H1 (cell line): ENCODE results near the gene THBS3. TPM values are rescaled to one million over a fixed set of nuclear protein-coding genes. Genes with fewer than 3 reads are reported as not detected.

Source experiments
- CTCF ChIA-PET: fragments of 300-600 bp; sonication (Branson Sonifier 250); formaldehyde crosslinking; loops from one replicate; lab custom pipeline; 2021; ENCODE audit not compliant: partially characterized antibody; lab: Charles Lee
- POLR2A ChIA-PET: fragments of 300-600 bp; sonication (Branson Sonifier 250); formaldehyde crosslinking; loops from one replicate; lab custom pipeline; 2021; ENCODE audit warnings: inconsistent platforms; ENCODE audit not compliant: partially characterized antibody; lab: Charles Lee
- DNase-seq, 2 experiments: peaks; one replicate each; pipeline versions ENCODE4 v3.0.0 to v3.0.0-alpha.2; 2010 to 2022; ENCODE audit warnings: low spot score in 2 of 2, low read depth in 1 of 2, mixed read lengths in 1 of 2
- FAIRE-seq: peaks from 2 replicates; lab custom pipeline; 2011; peaks lifted over from hg19 to GRCh38; lab: Jason Lieb, UNC
- H2AFZ ChIP-seq: 2 replicates; pipeline ENCODE4 v1.8.1; 2012; ENCODE audit warnings: low read length, inconsistent platforms
- H2AK5ac ChIP-seq: 2 replicates; pipeline ENCODE4 v1.6.1; 2013; ENCODE audit warnings: low read depth, low read length
- H2BK120ac ChIP-seq: replicated peaks from 2 replicates; pipeline ENCODE3; 2013; ENCODE audit warnings: low read depth, low read length, inconsistent platforms
- H2BK12ac ChIP-seq: 2 replicates; pipeline ENCODE4 v1.6.1; 2013; ENCODE audit warnings: low read depth, low read length
- H2BK15ac ChIP-seq: 2 replicates; pipeline ENCODE4 v1.6.1; 2013; ENCODE audit warnings: low read length
- H2BK20ac ChIP-seq: 2 replicates; pipeline ENCODE4 v1.6.1; 2013; ENCODE audit warnings: low read length
- H2BK5ac ChIP-seq: 2 replicates; pipeline ENCODE4 v1.6.1; 2013; ENCODE audit warnings: low read depth, low read length
- H3K14ac ChIP-seq: 2 replicates; pipeline ENCODE4 v1.6.1; 2013; ENCODE audit warnings: inconsistent platforms; ENCODE audit not compliant: insufficient read length
- H3K18ac ChIP-seq: 2 replicates; pipeline ENCODE4 v1.6.1; 2013; ENCODE audit warnings: low read length; ENCODE audit errors: extremely low read depth
- H3K23ac ChIP-seq: 2 replicates; pipeline ENCODE4 v1.6.1; 2013; ENCODE audit warnings: inconsistent platforms; ENCODE audit not compliant: insufficient read length
- H3K23me2 ChIP-seq: 2 replicates; pipeline ENCODE4 v1.6.1; 2013; ENCODE audit warnings: low read depth, low read length
- H3K27ac ChIP-seq: 2 replicates; pipeline ENCODE4 v1.6.1; 2011; ENCODE audit warnings: low read depth, low read length, inconsistent platforms
- H3K27me3 ChIP-seq, 4 experiments: replicated peaks in 1 of 4; 1 replicate in 1 of 4; 2 replicates in 3 of 4; pipeline versions ENCODE4 v1.6.1 to v1.8.1; 2011 to 2013; ENCODE audit warnings: low read length in 3 of 4, mild to moderate bottlenecking in 3 of 4, inconsistent platforms in 2 of 4, mixed read lengths in 2 of 4, moderate library complexity in 1 of 4; ENCODE audit not compliant: control insufficient read depth in 3 of 4, insufficient read depth in 3 of 4; ENCODE audit errors: extremely low read depth in 1 of 4
- H3K36me3 ChIP-seq, 4 experiments: 2 replicates each; pipeline versions ENCODE4 v1.6.1 to v1.8.1; 2011 to 2013; ENCODE audit warnings: mild to moderate bottlenecking in 4 of 4, low read length in 3 of 4, moderate library complexity in 2 of 4, control low read depth in 1 of 4, inconsistent platforms in 1 of 4; ENCODE audit not compliant: insufficient read depth in 4 of 4, control insufficient read depth in 2 of 4
- H3K4ac ChIP-seq: replicated peaks from 2 replicates; pipeline ENCODE3; 2013; ENCODE audit warnings: low read length, low read depth, mixed read lengths, inconsistent platforms; ENCODE audit not compliant: insufficient read length
- H3K4me1 ChIP-seq, 4 experiments: replicated peaks in 1 of 4; 1 replicate in 1 of 4; 2 replicates in 3 of 4; pipeline versions ENCODE4 v1.6.1 to v1.8.1; 2011 to 2013; ENCODE audit warnings: low read length in 3 of 4, inconsistent platforms in 2 of 4, mixed read lengths in 1 of 4; ENCODE audit not compliant: insufficient read depth in 4 of 4, control insufficient read depth in 3 of 4
- H3K4me2 ChIP-seq, 2 experiments: 2 replicates each; pipeline versions ENCODE4 v1.6.1 to v1.8.1; 2011 to 2013; ENCODE audit warnings: low read depth in 2 of 2, low read length in 2 of 2, control low read depth in 1 of 2, inconsistent platforms in 1 of 2, mild to moderate bottlenecking in 1 of 2; ENCODE audit not compliant: insufficient read depth in 1 of 2
- H3K4me3 ChIP-seq, 4 experiments: fragments of 200-600, 300-600 bp in 1 of 4; sonication (generic), shearing (Covaris generic), sonication (Bioruptor Twin) in 1 of 4; 2 replicates each; pipeline versions ENCODE4 v1.5.1 to v1.8.1; 2011 to 2016; ENCODE audit warnings: low read length in 4 of 4, low read depth in 3 of 4, control low read depth in 2 of 4, inconsistent platforms in 2 of 4, mild to moderate bottlenecking in 2 of 4, mixed read lengths in 1 of 4, moderate library complexity in 1 of 4; ENCODE audit not compliant: insufficient read depth in 2 of 4; ENCODE audit errors: extremely low read depth in 1 of 4
- H3K56ac ChIP-seq: replicated peaks from 2 replicates; pipeline ENCODE3; 2013; ENCODE audit warnings: low read depth, mild to moderate bottlenecking, mixed read lengths, low read length, inconsistent platforms; ENCODE audit not compliant: insufficient read length
- H3K79me1 ChIP-seq: 2 replicates; pipeline ENCODE4 v1.6.1; 2013; ENCODE audit warnings: low read depth, low read length, control low read depth
- H3K79me2 ChIP-seq, 2 experiments: 2 replicates each; pipeline versions ENCODE4 v1.6.1 to v1.8.1; 2012 to 2013; ENCODE audit warnings: low read length in 2 of 2, mild to moderate bottlenecking in 2 of 2, inconsistent platforms in 1 of 2; ENCODE audit not compliant: insufficient read depth in 2 of 2, control insufficient read depth in 1 of 2
- H3K9ac ChIP-seq, 4 experiments: replicated peaks in 1 of 4; 1 replicate in 1 of 4; 2 replicates in 3 of 4; pipeline versions ENCODE4 v1.6.1 to v1.8.1; 2011 to 2013; ENCODE audit warnings: low read depth in 3 of 4, low read length in 3 of 4, control low read depth in 2 of 4, mild to moderate bottlenecking in 2 of 4, moderate library complexity in 2 of 4, inconsistent platforms in 1 of 4; ENCODE audit errors: extremely low read depth in 1 of 4
- H3K9me3 ChIP-seq, 2 experiments: 2 replicates each; pipeline versions ENCODE4 v1.6.1 to v1.8.1; 2012 to 2013; ENCODE audit warnings: mild to moderate bottlenecking in 2 of 2, moderate library complexity in 2 of 2, control low read depth in 1 of 2, inconsistent platforms in 1 of 2, low read depth in 1 of 2, low read length in 1 of 2, mixed read lengths in 1 of 2; ENCODE audit not compliant: insufficient read depth in 2 of 2
- H4K20me1 ChIP-seq, 2 experiments: replicated peaks in 1 of 2; 2 replicates each; pipeline versions ENCODE3 to v1.8.1; 2011 to 2013; ENCODE audit warnings: inconsistent platforms in 2 of 2, low read length in 2 of 2, mild to moderate bottlenecking in 1 of 2; ENCODE audit not compliant: insufficient read depth in 2 of 2, control insufficient read depth in 1 of 2
- H4K5ac ChIP-seq: 2 replicates; pipeline ENCODE4 v1.6.1; 2013; ENCODE audit warnings: low read length, low read depth, mixed read lengths, inconsistent platforms; ENCODE audit not compliant: insufficient read length
- H4K8ac ChIP-seq: 2 replicates; pipeline ENCODE4 v1.8.0; 2013; ENCODE audit warnings: mild to moderate bottlenecking, moderate library complexity, low read length, inconsistent platforms; ENCODE audit not compliant: insufficient read depth; ENCODE audit errors: extremely low read depth
- H4K91ac ChIP-seq: replicated peaks from 2 replicates; pipeline ENCODE3; 2013; ENCODE audit warnings: low read length, mixed read lengths, inconsistent platforms; ENCODE audit not compliant: insufficient read length
- EP300 ChIP-seq, 2 experiments: IDR thresholded peaks; 1 replicate in 1 of 2; 2 replicates in 1 of 2; pipeline ENCODE4 v1.6.1; 2011 to 2012; ENCODE audit warnings: low read depth in 2 of 2, low read length in 2 of 2, mild to moderate bottlenecking in 2 of 2, borderline replicate concordance in 1 of 2, inconsistent platforms in 1 of 2, moderate library complexity in 1 of 2
- NRF1 ChIP-seq: IDR thresholded peaks from 2 replicates; pipeline ENCODE4 v1.6.1; 2011; ENCODE audit warnings: mild to moderate bottlenecking, low read depth, low read length, improper control_type of control experiment
- POLR2A ChIP-seq, 2 experiments: IDR thresholded peaks; 1 replicate in 1 of 2; 2 replicates in 1 of 2; pipeline ENCODE4 v1.6.1; 2011; ENCODE audit warnings: low read depth in 2 of 2, low read length in 2 of 2, mild to moderate bottlenecking in 2 of 2; ENCODE audit errors: control extremely low read depth in 1 of 2
- RAD21 ChIP-seq, 2 experiments: IDR thresholded peaks in 1 of 2; conservative IDR thresholded peaks in 1 of 2; 2 replicates each; pipeline ENCODE4 v1.6.1; 2011; ENCODE audit warnings: low read depth in 2 of 2, low read length in 2 of 2, improper control_type of control experiment in 1 of 2, inconsistent platforms in 1 of 2, mild to moderate bottlenecking in 1 of 2, moderate library complexity in 1 of 2
- WGBS, 2 experiments: shearing (Covaris generic) in 1 of 2; methylation state at CpG; one replicate each; pipeline versions ENCODE4 v1.1.6 to v1.1.7; 2013 to 2015; ENCODE audit warnings: low lambda C conversion rate in 2 of 2, mixed read lengths in 2 of 2, inconsistent platforms in 1 of 2, low coverage in 1 of 2, missing lambda C conversion rate in 1 of 2; ENCODE audit not compliant: insufficient replicate concordance in 2 of 2, insufficient coverage in 1 of 2, insufficient read length in 1 of 2; ENCODE audit errors: extremely low coverage in 1 of 2, missing lambda C conversion rate in 1 of 2; 5-methylcytosine and 5-hydroxymethylcytosine counted together
- polyA plus RNA-seq, 7 experiments: library from polyadenylated mRNA; depleted of rRNA in 3 of 7; stranded (reverse) in 5 of 7; unstranded in 2 of 7; fragments of >200 nt in 5 of 7; fragments of 200-250 nt in 2 of 7; gene quantifications; 1 replicate in 5 of 7; 2 replicates in 1 of 7; 4 replicates in 1 of 7; pipeline versions ENCODE4 v1.2.1 to v1.2.3, GENCODE V29; 2011 to 2013; ENCODE audit warnings: missing spikeins in 2 of 7, mixed read lengths in 2 of 7
- total RNA-seq: library from RNA; stranded (reverse); fragmentation: NEBNext Ultra II Directional; extraction: Animal tissue kit (Norgen Biotek cat#: 25700); gene quantifications from 2 replicates; pipeline ENCODE4 v1.2.1, GENCODE V29; 2021

The THBS3 gene
- total and polyA plus RNA-seq, 2 of the 8 experiments (the other 6 are each of a cell fraction or from before 2014, with no cell fraction given), result 3.0 to 3.5 TPM

DNA sequence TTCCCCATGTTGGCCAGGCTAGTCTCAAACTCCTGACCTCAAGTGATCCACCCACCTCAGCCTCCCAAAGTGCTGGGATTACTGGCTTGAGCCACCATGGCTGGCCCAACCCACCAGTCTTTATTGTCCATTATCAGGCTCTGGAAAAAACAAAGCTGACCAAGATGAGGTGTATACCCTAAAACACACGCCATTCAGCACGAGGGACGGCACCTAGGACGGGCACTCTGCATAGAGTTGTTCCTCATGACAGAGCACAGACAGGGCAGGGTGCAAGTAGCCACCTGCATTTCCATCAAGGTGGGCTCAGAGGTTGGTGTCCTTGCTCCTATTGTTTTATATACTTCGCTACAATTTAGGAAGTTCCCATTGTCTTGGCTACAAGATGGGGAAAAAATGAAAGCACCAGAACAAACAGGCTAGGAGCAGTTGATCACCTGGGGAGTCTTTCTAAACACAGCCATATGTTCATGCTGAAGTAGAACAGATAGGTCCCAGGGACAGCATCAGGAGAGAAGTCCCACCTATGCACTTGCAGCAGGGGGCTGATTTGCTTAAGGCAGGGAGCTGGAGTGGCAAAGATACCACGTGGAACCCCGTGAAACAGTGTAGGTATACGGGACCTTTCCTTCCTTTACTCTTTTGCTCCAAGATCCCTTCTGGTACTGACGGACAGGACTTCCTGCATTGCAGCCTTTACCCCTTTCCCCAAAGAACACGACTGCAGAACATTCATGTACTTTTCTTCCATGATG is 39.1 kb downstream of the THBS3 start:
- FAIRE-seq (no peak), DNase-seq (no peak)
- Histone ChIP-seq H4K20me1 (no peaks in the 10 kb centered on the region), H3K23ac (no peak overlapping the region), H3K36me3 (peaks cover 0 to 10% (median 7%) of the 10 kb centered on the region in 4 experiments; a peak in 4 of 8 replicates), H2AFZ (no peak overlapping the region), H3K23me2 (peaks cover 11% of the 10 kb centered on the region), H3K79me2 (peaks cover 0 to 12% of the 10 kb centered on the region in 2 experiments; a peak in 2 of 4 replicates), H2BK20ac (no peak overlapping the region), H3K56ac (no peak overlapping the region), H3K4me2 (no peak overlapping the region; a peak in 1 of 4 replicates), H2AK5ac (no peak overlapping the region), H3K14ac (no peak overlapping the region), H3K27ac (no peak overlapping the region), H2BK5ac (no peak overlapping the region), H3K9ac (no peak overlapping the region), H2BK15ac (no peak overlapping the region), H2BK12ac (no peak overlapping the region), H3K4ac (no peak overlapping the region), H3K9me3 (no peaks in the 10 kb centered on the region), H4K91ac (no peak overlapping the region), H4K5ac (no peak overlapping the region), H3K4me1 (peaks cover 5 to 22% (median 13%) of the 10 kb centered on the region in 4 experiments), H4K8ac (no peak overlapping the region), H3K27me3 (no peaks in the 10 kb centered on the region), H3K79me1 (no peaks in the 10 kb centered on the region), H3K18ac (no peak overlapping the region), H2BK120ac (no peak overlapping the region), H3K4me3 (no peak overlapping the region)
- TF ChIP-seq EP300 (IDR thresholded peaks at IDR 0.05; ENCODE audit: borderline replicate concordance in 1 of 2, low read depth in 2 of 2, low read length in 2 of 2), result no peak
- no peak for TF ChIP-seq POLR2A (IDR thresholded peaks at IDR 0.05; ENCODE audit: control extremely low read depth in 1 of 2, low read depth in 2 of 2, low read length in 2 of 2)
- no peak for TF ChIP-seq RAD21 (IDR thresholded peaks at IDR 0.05 in 1 of 2, conservative IDR thresholded peaks at IDR 0.05 in 1 of 2; ENCODE audit: low read depth in 2 of 2, low read length in 2 of 2)
- no peak for TF ChIP-seq NRF1
- WGBS, 2 experiments, result 88% methylated on average over 10 of the region's 10 CpGs; no CpG with 5 or more reads in 1 of the 2 experiments
- ChIA-PET POLR2A (interaction anchor here (0.6 to 20.5 kb wide), 11 partner anchors 17 to 154 kb away, joined by 3 to 512 read pairs (median 7); partner anchors contain the start of genes MTX1 and THBS3), CTCF (interaction anchor here (0.6 to 12.4 kb wide), 32 partner anchors 9 to 224 kb away, joined by 3 to 215 read pairs (median 4); partner anchors contain the start of genes DPM3, EFNA1, EFNA4 and FLAD1)
